Cardiac muscle cell (in vitro differentiated cells and primary cell): ENCODE data around the gene BCL11A. TPM values are rescaled to one million over a fixed set of nuclear protein-coding genes. Genes with fewer than 3 reads are reported as not detected.

Experiments
- DNase-seq, 2 donors: peaks; one replicate each; pipeline versions ENCODE4 v3.0.0 to v3.0.0-alpha.2; 2010 to 2017; ENCODE audit warnings: low read depth in 1 of 2, low spot score in 1 of 2
- H3K27ac ChIP-seq: fragments of 200-600 bp; sonication (generic); 2 replicates; pipeline ENCODE4 v1.5.1; 2016
- H3K27me3 ChIP-seq: fragments of 200-600 bp; sonication (generic); 2 replicates; pipeline ENCODE4 v1.6.0; 2016; ENCODE audit warnings: control low read depth
- H3K36me3 ChIP-seq: fragments of 200-600 bp; sonication (generic); 2 replicates; pipeline ENCODE4 v1.5.1; 2016; ENCODE audit warnings: control low read depth
- H3K4me1 ChIP-seq: fragments of 200-600 bp; sonication (generic); 2 replicates; pipeline ENCODE4 v1.8.1; 2017; ENCODE audit warnings: low read depth, mild to moderate bottlenecking, mixed run types
- H3K4me3 ChIP-seq: fragments of 200-600 bp; sonication (generic); 2 replicates; pipeline ENCODE4 v1.5.1; 2016; ENCODE audit warnings: mild to moderate bottlenecking
- H3K9me3 ChIP-seq: fragments of 200-600 bp; sonication (generic); 2 replicates; pipeline ENCODE4 v1.5.1; 2017; ENCODE audit warnings: low read depth, mild to moderate bottlenecking, control low read depth
- polyA plus RNA-seq: library from polyadenylated mRNA; unstranded; fragments of >200 nt; fragmentation: Nextera tagmentation; extraction: Ambion mirVana; gene quantifications from 2 replicates; pipeline ENCODE4 v1.2.1, GENCODE V29; 2016
- total RNA-seq: library from RNA; depleted of rRNA; stranded (reverse); fragments of >200 nt; gene quantifications from 2 replicates; pipeline ENCODE4 v1.2.3, GENCODE V29; 2016
- TF ChIP-seq, protein P1 (sequence below): IDR thresholded peaks from 2 replicates; pipeline ENCODE4 v1.5.1; 2012; ENCODE audit warnings: low read depth, mild to moderate bottlenecking, low read length

The BCL11A gene
- total and polyA plus RNA-seq, 2 experiments from 2014 or later: 15.7 to 19.8 TPM

- Histone ChIP-seq H3K27ac (no peak overlapping the region), H3K27me3 (no peaks in the 10 kb centered on the region), H3K36me3 (no peaks in the 10 kb centered on the region), H3K9me3 (no peaks in the 10 kb centered on the region), H3K4me3 (no peak overlapping the region), H3K4me1 (no peaks in the 10 kb centered on the region)
- TF ChIP-seq, protein P1, sequence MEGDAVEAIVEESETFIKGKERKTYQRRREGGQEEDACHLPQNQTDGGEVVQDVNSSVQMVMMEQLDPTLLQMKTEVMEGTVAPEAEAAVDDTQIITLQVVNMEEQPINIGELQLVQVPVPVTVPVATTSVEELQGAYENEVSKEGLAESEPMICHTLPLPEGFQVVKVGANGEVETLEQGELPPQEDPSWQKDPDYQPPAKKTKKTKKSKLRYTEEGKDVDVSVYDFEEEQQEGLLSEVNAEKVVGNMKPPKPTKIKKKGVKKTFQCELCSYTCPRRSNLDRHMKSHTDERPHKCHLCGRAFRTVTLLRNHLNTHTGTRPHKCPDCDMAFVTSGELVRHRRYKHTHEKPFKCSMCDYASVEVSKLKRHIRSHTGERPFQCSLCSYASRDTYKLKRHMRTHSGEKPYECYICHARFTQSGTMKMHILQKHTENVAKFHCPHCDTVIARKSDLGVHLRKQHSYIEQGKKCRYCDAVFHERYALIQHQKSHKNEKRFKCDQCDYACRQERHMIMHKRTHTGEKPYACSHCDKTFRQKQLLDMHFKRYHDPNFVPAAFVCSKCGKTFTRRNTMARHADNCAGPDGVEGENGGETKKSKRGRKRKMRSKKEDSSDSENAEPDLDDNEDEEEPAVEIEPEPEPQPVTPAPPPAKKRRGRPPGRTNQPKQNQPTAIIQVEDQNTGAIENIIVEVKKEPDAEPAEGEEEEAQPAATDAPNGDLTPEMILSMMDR: no peak
- DNase-seq: no peak
Observed at GRCh38 chr2:60496956-60497355, 56.5 kb downstream of the BCL11A start.

DNA sequence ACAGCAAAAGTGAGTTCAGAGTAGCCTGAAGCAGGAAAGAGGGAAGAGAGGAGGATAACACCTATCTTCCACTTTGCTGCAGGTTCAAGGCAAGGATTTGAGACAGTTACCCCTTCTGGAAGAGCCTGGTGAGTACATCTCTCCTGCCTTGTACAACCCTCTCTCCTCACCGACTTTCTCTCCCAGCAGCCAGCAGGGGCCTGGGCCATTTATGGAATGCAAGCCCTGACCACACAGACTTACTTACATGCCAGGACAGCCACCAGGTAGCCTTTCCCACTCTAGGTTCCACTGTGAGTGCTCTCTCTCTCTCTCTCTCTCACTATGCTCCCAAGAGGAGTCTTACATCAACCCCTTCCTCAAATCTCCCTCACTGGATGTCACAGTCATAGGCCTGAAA, 57.0 kb downstream of the BCL11A start:
- DNase-seq: no peak
- H3K4me1 ChIP-seq: no peaks in the 10 kb centered on the region
- TF ChIP-seq, protein P1: no peak
- H3K36me3 ChIP-seq: no peaks in the 10 kb centered on the region
- no peaks in the 10 kb centered on the region for H3K27me3 ChIP-seq
- no peak overlapping the region for H3K27ac ChIP-seq
- no peaks in the 10 kb centered on the region for H3K9me3 ChIP-seq
- H3K4me3 ChIP-seq: no peak overlapping the region

DNA sequence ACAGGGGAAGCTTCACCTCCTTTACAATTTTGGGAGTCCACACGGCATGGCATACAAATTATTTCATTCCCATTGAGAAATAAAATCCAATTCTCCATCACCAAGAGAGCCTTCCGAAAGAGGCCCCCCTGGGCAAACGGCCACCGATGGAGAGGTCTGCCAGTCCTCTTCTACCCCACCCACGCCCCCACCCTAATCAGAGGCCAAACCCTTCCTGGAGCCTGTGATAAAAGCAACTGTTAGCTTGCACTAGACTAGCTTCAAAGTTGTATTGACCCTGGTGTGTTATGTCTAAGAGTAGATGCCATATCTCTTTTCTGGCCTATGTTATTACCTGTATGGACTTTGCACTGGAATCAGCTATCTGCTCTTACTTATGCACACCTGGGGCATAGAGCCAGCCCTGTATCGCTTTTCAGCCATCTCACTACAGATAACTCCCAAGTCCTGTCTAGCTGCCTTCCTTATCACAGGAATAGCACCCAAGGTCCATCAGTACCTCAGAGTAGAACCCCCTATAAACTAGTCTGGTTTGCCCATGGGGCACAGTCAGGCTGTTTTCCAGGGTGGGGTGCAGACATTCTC, 58.3 kb downstream of the BCL11A start:
- H3K4me1 ChIP-seq: no peaks in the 10 kb centered on the region
- H3K4me3 ChIP-seq: no peak overlapping the region
- TF ChIP-seq, protein P1: no peak
- no peak overlapping the region for H3K27ac ChIP-seq
- no peaks in the 10 kb centered on the region for H3K36me3 ChIP-seq
- no peak for DNase-seq
- no peaks in the 10 kb centered on the region for H3K9me3 ChIP-seq
- H3K27me3 ChIP-seq: no peaks in the 10 kb centered on the region

DNA sequence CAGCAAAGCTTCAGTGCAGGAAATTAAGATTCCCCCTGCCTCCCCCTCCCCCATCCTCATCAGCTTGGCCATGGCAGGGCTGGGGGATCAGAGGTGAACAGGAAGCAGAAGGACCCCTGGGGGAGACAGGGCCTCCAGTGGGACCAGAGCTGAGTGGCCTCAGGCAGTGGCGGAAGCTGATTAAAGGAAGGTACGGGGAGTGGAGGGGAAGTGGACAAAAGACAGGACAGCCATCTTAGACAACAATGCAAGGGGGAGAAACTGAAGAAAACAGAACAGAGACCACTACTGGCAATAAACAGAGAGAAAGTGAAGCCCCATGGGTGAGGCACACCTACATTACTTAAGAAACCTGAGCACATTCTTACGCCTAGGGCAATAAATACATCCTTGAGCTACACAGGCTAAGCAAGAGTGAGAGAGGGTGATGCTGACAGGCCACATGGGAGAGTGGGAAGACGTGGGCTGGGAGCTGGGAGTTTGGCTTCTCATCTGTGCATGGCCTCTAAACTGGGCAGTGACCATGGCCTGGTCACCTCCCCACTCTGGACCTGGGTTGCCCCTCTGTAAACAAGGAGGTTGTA, 59.6 kb downstream of the BCL11A start:
- no peaks in the 10 kb centered on the region for H3K27me3 ChIP-seq
- TF ChIP-seq, protein P1: no peak
- DNase-seq: no peak
- H3K9me3 ChIP-seq: no peaks in the 10 kb centered on the region
- no peaks in the 10 kb centered on the region for H3K36me3 ChIP-seq
- no peaks in the 10 kb centered on the region for H3K4me1 ChIP-seq
- H3K4me3 ChIP-seq: no peak overlapping the region
- no peak overlapping the region for H3K27ac ChIP-seq

DNA sequence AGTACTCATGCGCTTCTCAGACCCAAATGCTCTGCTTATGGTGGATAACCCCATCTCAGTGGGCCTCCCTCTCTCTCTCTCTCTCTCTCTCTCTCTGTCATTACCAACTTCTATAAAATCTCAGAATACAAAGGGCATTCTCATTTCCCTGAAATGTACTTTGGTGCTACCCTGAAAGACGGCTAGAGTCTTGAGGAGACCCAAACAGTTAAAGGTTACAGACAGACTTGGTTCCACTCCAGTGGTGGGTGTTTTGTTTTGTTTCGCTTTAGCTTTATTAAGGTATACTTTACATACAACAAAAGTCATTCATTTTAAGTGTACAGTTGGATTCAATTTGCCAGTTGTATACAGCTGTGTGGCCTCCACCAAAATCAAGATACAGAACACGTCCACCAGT, 60.9 kb downstream of the BCL11A start:
- H3K36me3 ChIP-seq: no peaks in the 10 kb centered on the region
- no peaks in the 10 kb centered on the region for H3K9me3 ChIP-seq
- TF ChIP-seq, protein P1: no peak
- no peaks in the 10 kb centered on the region for H3K27me3 ChIP-seq
- no peak overlapping the region for H3K27ac ChIP-seq
- DNase-seq: no peak
- no peak overlapping the region for H3K4me3 ChIP-seq
- no peaks in the 10 kb centered on the region for H3K4me1 ChIP-seq
